A673 (cell line): Measurements from ENCODE around the gene CHD9NB. TPM values are rescaled to one million over a fixed set of nuclear protein-coding genes. Genes with fewer than 3 reads are reported as not detected.

Experiments used
- BruUV-seq: library from RNA; stranded (reverse); fragments of 400-500 nt; replicated peaks from 2 replicates; lab custom pipeline; 2021; lab: Mats Ljungman, UMichigan
- CTCF ChIA-PET: fragments of 300-600 bp; sonication (Branson Sonifier 250); formaldehyde crosslinking; loops from one replicate; lab custom pipeline; 2022; ENCODE audit warnings: antibody characterized with exemption; lab: Charles Lee
- POLR2A ChIA-PET: fragments of 300-600 bp; sonication (Branson Sonifier 250); formaldehyde crosslinking; loops from one replicate; lab custom pipeline; 2022; ENCODE audit warnings: antibody characterized with exemption; ENCODE audit not compliant: low non-redundant PET; lab: Charles Lee
- DNase-seq: peaks from one replicate; pipeline ENCODE4 v3.0.0-alpha.2; 2015; ENCODE audit warnings: low spot score
- H3K27ac ChIP-seq: fragments of 200-600 bp; sonication (generic); 2 replicates; pipeline ENCODE4 v1.5.1; 2016; ENCODE audit warnings: mixed run types, low read depth, mild to moderate bottlenecking, mixed read lengths, antibody characterized with exemption, low read length; ENCODE audit not compliant: poor library complexity, severe bottlenecking
- H3K27me3 ChIP-seq: fragments of 200-600 bp; sonication (generic); replicated peaks from 2 replicates; pipeline ENCODE4 v1.6.1; 2017; ENCODE audit warnings: mixed run types, low read depth, mild to moderate bottlenecking, mixed read lengths, antibody characterized with exemption, low read length; ENCODE audit not compliant: insufficient read depth, poor library complexity
- H3K36me3 ChIP-seq: fragments of 200-600 bp; sonication (generic); 2 replicates; pipeline ENCODE4 v1.6.1; 2016; ENCODE audit warnings: mixed run types, mild to moderate bottlenecking, mixed read lengths, antibody characterized with exemption, low read length; ENCODE audit not compliant: insufficient read depth, poor library complexity, severe bottlenecking
- H3K4me1 ChIP-seq: fragments of 200-600 bp; sonication (generic); 2 replicates; pipeline ENCODE4 v1.6.1; 2017; ENCODE audit warnings: mixed run types, mild to moderate bottlenecking, mixed read lengths, antibody characterized with exemption, low read length; ENCODE audit not compliant: insufficient read depth, poor library complexity, severe bottlenecking
- H3K4me3 ChIP-seq: fragments of 200-600 bp; sonication (generic); 2 replicates; pipeline ENCODE4 v1.5.1; 2016; ENCODE audit warnings: low read depth, mixed run types, mild to moderate bottlenecking, mixed read lengths, low read length; ENCODE audit not compliant: poor library complexity, severe bottlenecking
- H3K9me3 ChIP-seq: fragments of 200-600 bp; sonication (generic); 2 replicates; pipeline ENCODE4 v1.6.1; 2016; ENCODE audit warnings: mixed run types, low read depth, mild to moderate bottlenecking, mixed read lengths, antibody characterized with exemption, low read length; ENCODE audit not compliant: poor library complexity, severe bottlenecking
- EZH2 ChIP-seq: fragments of 200-600 bp; sonication (generic); IDR thresholded peaks from 2 replicates; pipeline ENCODE4 v1.6.1; 2017; ENCODE audit warnings: borderline replicate concordance, low read depth, mild to moderate bottlenecking, mixed read lengths, antibody characterized with exemption, low read length; ENCODE audit not compliant: poor library complexity, severe bottlenecking
- intact Hi-C: fragments of 100-400 bp; cut with micrococcal nuclease; formaldehyde crosslinking; loops from one replicate; pipeline ENCODE4 v1.10.0; 2022; ENCODE audit not compliant: unreplicated experiment
- total RNA-seq: library from RNA; stranded (reverse); gene quantifications from 2 replicates; pipeline ENCODE4 v1.2.3, GENCODE V29; 2021
- TF ChIP-seq, protein P1 (sequence below): fragments of 300-800, 200-600 bp; sonication (generic); conservative IDR thresholded peaks from 2 replicates; pipeline ENCODE4 v1.5.1; 2017; ENCODE audit warnings: low read depth, mild to moderate bottlenecking, antibody characterized with exemption, low read length, moderate library complexity, mixed read lengths

Gene CHD9NB
- total RNA-seq, 1 experiment from 2014 or later, result 3.8 TPM

DNA sequence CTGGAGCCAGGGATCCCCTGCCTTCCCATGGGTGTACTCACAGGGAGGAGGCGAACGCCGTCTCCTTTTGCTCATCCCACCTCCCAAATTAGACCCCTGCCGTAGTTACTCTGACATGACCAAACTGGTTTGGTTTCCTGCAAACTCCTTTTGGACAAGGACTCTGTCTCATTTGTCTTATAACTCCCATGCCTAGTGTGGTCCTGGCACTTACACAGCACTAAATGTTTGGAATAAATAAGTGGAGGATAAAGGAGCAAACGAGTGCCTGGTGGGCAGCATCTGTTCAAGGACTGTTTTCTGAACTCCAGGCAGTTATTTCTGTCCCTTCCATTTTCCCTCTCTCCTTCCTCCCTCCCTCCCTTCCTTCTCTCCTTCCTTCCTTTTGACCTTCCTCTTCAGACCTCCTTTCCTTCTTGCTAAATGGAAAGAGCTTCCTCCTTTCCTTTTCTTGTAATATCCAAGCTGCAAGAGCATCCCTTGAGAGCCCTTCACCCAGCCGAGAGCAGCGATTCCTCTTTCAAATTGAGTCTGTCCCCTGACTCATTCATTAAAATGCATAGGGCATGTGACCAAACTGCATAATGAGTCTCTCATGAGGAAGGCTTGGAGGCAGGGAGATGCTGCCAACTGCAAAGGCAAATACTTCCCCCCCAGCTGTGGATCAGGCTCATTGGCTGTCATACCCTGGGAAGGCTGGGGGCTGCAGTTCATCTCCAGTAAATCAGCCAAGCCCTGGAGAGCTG, 38.9 kb upstream of the CHD9NB start:
- CTCF ChIA-PET, result no interaction called here
- Histone ChIP-seq H3K9me3 (no peaks in the 10 kb centered on the region), H3K4me1 (peaks cover 66% of the 10 kb centered on the region), H3K27ac (peak overlapping the region; percentile 91), H3K27me3 (no peaks in the 10 kb centered on the region), H3K4me3 (peak overlapping the region; percentile 25), H3K36me3 (no peaks in the 10 kb centered on the region)
- peak; percentile 99 for DNase-seq
- POLR2A ChIA-PET, result interaction anchor here (0.6 kb wide), 2 partner anchors 24 to 31 kb away, joined by 3 to 5 read pairs; no protein-coding TSS in a partner anchor
- TF ChIP-seq EZH2, result no peak
- TF ChIP-seq, protein P1, sequence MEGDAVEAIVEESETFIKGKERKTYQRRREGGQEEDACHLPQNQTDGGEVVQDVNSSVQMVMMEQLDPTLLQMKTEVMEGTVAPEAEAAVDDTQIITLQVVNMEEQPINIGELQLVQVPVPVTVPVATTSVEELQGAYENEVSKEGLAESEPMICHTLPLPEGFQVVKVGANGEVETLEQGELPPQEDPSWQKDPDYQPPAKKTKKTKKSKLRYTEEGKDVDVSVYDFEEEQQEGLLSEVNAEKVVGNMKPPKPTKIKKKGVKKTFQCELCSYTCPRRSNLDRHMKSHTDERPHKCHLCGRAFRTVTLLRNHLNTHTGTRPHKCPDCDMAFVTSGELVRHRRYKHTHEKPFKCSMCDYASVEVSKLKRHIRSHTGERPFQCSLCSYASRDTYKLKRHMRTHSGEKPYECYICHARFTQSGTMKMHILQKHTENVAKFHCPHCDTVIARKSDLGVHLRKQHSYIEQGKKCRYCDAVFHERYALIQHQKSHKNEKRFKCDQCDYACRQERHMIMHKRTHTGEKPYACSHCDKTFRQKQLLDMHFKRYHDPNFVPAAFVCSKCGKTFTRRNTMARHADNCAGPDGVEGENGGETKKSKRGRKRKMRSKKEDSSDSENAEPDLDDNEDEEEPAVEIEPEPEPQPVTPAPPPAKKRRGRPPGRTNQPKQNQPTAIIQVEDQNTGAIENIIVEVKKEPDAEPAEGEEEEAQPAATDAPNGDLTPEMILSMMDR, result no peak
- intact Hi-C loops, result no loop called here
- TSS peak; percentile 63 for BruUV-seq

DNA sequence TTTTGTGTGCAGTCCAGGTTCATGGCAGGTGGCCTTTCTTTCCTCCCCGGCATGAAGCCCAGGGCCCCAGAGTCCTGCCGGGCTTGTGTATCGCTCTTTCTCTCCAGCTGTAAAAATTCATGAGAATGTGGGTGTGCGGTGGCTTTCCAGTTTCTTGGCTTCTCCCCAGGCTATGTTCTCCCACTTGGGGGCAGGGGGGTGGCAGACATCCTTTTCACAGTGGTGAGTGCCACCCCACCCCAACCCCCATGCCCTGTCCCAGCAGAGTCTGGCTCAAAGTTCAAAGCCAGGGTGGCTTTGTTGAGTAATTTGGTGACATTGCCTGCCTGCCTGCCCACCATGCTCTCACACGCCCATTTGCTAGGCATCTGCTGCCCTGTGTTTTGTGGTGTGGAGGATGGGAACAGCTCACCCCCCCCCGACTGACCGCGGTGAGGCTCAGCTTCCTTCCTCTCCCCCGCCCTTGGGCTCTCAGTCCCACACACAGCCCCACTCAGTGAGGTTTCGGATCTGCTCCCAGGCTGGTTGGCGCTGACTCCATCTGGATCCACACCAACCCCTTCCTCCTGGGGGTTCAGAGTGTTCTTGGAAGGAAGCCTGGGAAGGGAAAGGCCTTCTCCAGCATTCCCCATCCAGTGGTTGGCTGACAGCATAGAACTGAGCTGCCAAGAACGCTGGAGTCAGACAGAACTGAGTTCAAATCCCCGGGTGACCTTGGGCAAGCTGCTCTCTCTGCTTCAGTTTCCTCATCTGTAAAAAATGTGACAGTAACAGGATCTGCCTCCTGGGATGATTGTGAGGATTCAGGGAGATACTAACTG, 38.1 kb upstream of the CHD9NB start:
- ChIA-PET CTCF (no interaction called here), POLR2A (interaction anchor here (0.6 kb wide), 1 partner anchor 11 kb away, joined by 5 read pairs; no protein-coding TSS in a partner anchor)
- peak; percentile 90 for DNase-seq
- intact Hi-C loops, result no loop called here
- TF ChIP-seq, protein P1, result no peak
- TF ChIP-seq EZH2, result no peak
- Histone ChIP-seq H3K36me3 (no peaks in the 10 kb centered on the region), H3K27ac (peak overlapping the region; percentile 91), H3K4me3 (peak overlapping the region; percentile 25), H3K9me3 (no peaks in the 10 kb centered on the region), H3K4me1 (peaks cover 71% of the 10 kb centered on the region), H3K27me3 (no peaks in the 10 kb centered on the region)
- no TSS peak for BruUV-seq

DNA sequence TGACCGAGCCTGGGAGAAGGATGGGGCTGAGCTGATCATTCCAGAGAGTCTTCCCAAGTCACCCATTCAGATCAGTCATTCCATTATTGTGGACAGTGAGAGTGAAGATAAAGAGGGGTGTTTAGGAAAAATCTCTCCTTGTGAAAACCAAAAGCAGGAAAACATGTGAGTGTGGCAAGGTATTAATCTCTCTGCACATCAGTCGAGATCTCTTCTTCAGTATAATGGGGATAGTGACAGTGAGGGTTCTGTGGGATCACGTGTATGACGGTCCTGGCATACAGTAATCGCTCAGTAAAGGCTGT, 37.5 kb upstream of the CHD9NB start:
- no peaks in the 10 kb centered on the region for H3K9me3 ChIP-seq
- no TSS peak for BruUV-seq
- ChIA-PET POLR2A (interaction anchor here (0.5 to 0.6 kb wide), 2 partner anchors 10 to 1256 kb away, joined by 5 to 6 read pairs; no protein-coding TSS in a partner anchor), CTCF (no interaction called here)
- H3K4me1 ChIP-seq, result peaks cover 77% of the 10 kb centered on the region
- peak overlapping the region; percentile 91 for H3K27ac ChIP-seq
- H3K36me3 ChIP-seq, result no peaks in the 10 kb centered on the region
- no peak for TF ChIP-seq EZH2
- TF ChIP-seq, protein P1, result no peak
- peak overlapping the region; percentile 10 for H3K4me3 ChIP-seq
- DNase-seq, result no peak
- intact Hi-C loops, result no loop called here
- H3K27me3 ChIP-seq, result no peaks in the 10 kb centered on the region
